GM12878 (cell line): ENCODE measurements around the gene TTYH1. TPM values are rescaled to one million over a fixed set of nuclear protein-coding genes. Genes with fewer than 3 reads are reported as not detected.

Source experiments
- ATAC-seq: fragments of 200-7000 bp; cut with Tn5 transposase; 3 replicates; pipeline ENCODE4 v1.9.1; 2020; ENCODE audit warnings: mild to moderate bottlenecking, moderate library complexity
- BruUV-seq: library from RNA; stranded (reverse); fragments of 400-500 nt; replicated peaks from 2 replicates; lab custom pipeline; 2021; lab: Mats Ljungman, UMichigan
- CTCF ChIA-PET: fragments of 300-600 bp; sonication (Branson Sonifier 250); formaldehyde crosslinking; extraction: SDS; loops from one replicate; lab custom pipeline; 2021; ENCODE audit warnings: inconsistent platforms; lab: Yijun Ruan, JAX
- POLR2A ChIA-PET: fragments of 350-600 bp; formaldehyde crosslinking; extraction: SDS; loops from one replicate; lab custom pipeline; 2021; ENCODE audit warnings: inconsistent platforms; lab: Charles Lee
- RAD21 ChIA-PET: fragments of 300-600 bp; sonication (Branson Sonifier 250); formaldehyde crosslinking; loops from one replicate; lab custom pipeline; 2023; ENCODE audit warnings: antibody characterized with exemption; ENCODE audit not compliant: unreplicated experiment; lab: Charles Lee
- SMC1A ChIA-PET: fragments of 300-600 bp; sonication (Branson Sonifier 250); formaldehyde crosslinking; loops from one replicate; lab custom pipeline; 2023; ENCODE audit not compliant: unreplicated experiment, uncharacterized antibody; lab: Charles Lee
- DNase-seq: peaks from one replicate; pipeline ENCODE4 v3.0.0-alpha.2; 2011; ENCODE audit warnings: low read depth, low spot score
- FAIRE-seq: peaks from 3 replicates; lab custom pipeline; 2011; peaks lifted over from hg19 to GRCh38; lab: Jason Lieb, UNC
- H2AFZ ChIP-seq: 2 replicates; pipeline ENCODE4 v1.6.0; 2011; ENCODE audit warnings: low read depth, low read length, control low read depth; ENCODE audit not compliant: control insufficient read depth
- H3K27ac ChIP-seq: 2 replicates; pipeline ENCODE4 v1.5.1; 2011; ENCODE audit warnings: control low read depth; ENCODE audit not compliant: control insufficient read depth, insufficient read depth
- H3K27me3 ChIP-seq, 2 experiments: replicated peaks in 1 of 2; 2 replicates each; pipeline versions ENCODE4 v1.6.0 to v1.6.1; 2011; ENCODE audit warnings: low read length in 1 of 2; ENCODE audit not compliant: control insufficient read depth in 2 of 2, insufficient read depth in 2 of 2
- H3K36me3 ChIP-seq, 2 experiments: 2 replicates each; pipeline ENCODE4 v1.5.1; 2011; ENCODE audit warnings: low read length in 1 of 2; ENCODE audit not compliant: control insufficient read depth in 2 of 2, insufficient read depth in 2 of 2
- H3K4me1 ChIP-seq: 2 replicates; pipeline ENCODE4 v1.6.1; 2011; ENCODE audit warnings: mild to moderate bottlenecking, low read length, moderate library complexity, mixed read lengths; ENCODE audit not compliant: control insufficient read depth, insufficient read depth
- H3K4me2 ChIP-seq: 2 replicates; pipeline ENCODE4 v1.6.0; 2011; ENCODE audit warnings: control low read depth; ENCODE audit not compliant: control insufficient read depth, insufficient read depth
- H3K4me3 ChIP-seq: fragments of 200-600 bp; sonication (generic); 2 replicates; pipeline ENCODE4 v1.5.1; 2016
- H3K79me2 ChIP-seq: 2 replicates; pipeline ENCODE4 v1.6.0; 2011; ENCODE audit warnings: low read length; ENCODE audit not compliant: control insufficient read depth, insufficient read depth
- H3K9ac ChIP-seq: 2 replicates; pipeline ENCODE4 v1.8.0; 2011; ENCODE audit warnings: low read length, control low read depth, mixed read lengths; ENCODE audit not compliant: control insufficient read depth, insufficient read depth
- H3K9me3 ChIP-seq: replicated peaks from 3 replicates; pipeline ENCODE4 v1.5.1; 2011; ENCODE audit warnings: mild to moderate bottlenecking, low read length; ENCODE audit not compliant: control insufficient read depth, insufficient read depth
- H4K20me1 ChIP-seq: 2 replicates; pipeline ENCODE4 v1.6.0; 2011; ENCODE audit not compliant: control insufficient read depth, insufficient read depth
- BMI1 ChIP-seq: fragments of 450-650 bp; IDR thresholded peaks from 2 replicates; pipeline ENCODE4 v1.6.1; 2016; ENCODE audit warnings: mild to moderate bottlenecking, moderate library complexity, borderline replicate concordance
- CBX3 ChIP-seq: fragments of 200-600 bp; sonication (generic); IDR thresholded peaks from 2 replicates; pipeline ENCODE4 v1.6.1; 2016; ENCODE audit warnings: low read depth, borderline replicate concordance
- EZH2 ChIP-seq: IDR thresholded peaks from 2 replicates; pipeline ENCODE4 v1.6.1; 2012; ENCODE audit warnings: low read depth, mild to moderate bottlenecking, control low read depth, inconsistent platforms, low read length, borderline replicate concordance; ENCODE audit not compliant: control insufficient read depth
- HDGF ChIP-seq: fragments of 450-650 bp; IDR thresholded peaks from 2 replicates; pipeline ENCODE4 v1.6.1; 2016; ENCODE audit warnings: antibody characterized with exemption
- NFIC ChIP-seq: IDR thresholded peaks from 2 replicates; pipeline ENCODE4 v1.6.1; 2012; ENCODE audit warnings: low read depth, mild to moderate bottlenecking, inconsistent platforms, low read length, moderate library complexity
- NR2C1 ChIP-seq: fragments of 450-650 bp; IDR thresholded peaks from 2 replicates; pipeline ENCODE4 v1.6.1; 2017; ENCODE audit warnings: antibody characterized with exemption, mild to moderate bottlenecking, moderate library complexity
- POLR2AphosphoS5 ChIP-seq: IDR thresholded peaks from 2 replicates; pipeline ENCODE4 v1.6.1; 2011; ENCODE audit warnings: mild to moderate bottlenecking, low read length, inconsistent platforms
- RUNX3 ChIP-seq: IDR thresholded peaks from 2 replicates; pipeline ENCODE4 v1.6.1; 2012; ENCODE audit warnings: low read length, inconsistent platforms
- SREBF1 ChIP-seq: IDR thresholded peaks from 2 replicates; pipeline ENCODE4 v1.6.1; 2012; ENCODE audit warnings: mild to moderate bottlenecking, low read length
- TBL1XR1 ChIP-seq: IDR thresholded peaks from 2 replicates; pipeline ENCODE4 v1.6.1; 2012; ENCODE audit warnings: low read depth, low read length, improper control_type of control experiment
- ZNF24 ChIP-seq: fragments of 450-650 bp; IDR thresholded peaks from 2 replicates; pipeline ENCODE4 v1.6.1; 2017; ENCODE audit warnings: antibody characterized with exemption, mild to moderate bottlenecking
- WGBS: methylation state at CpG from one replicate; pipeline ENCODE4 v1.1.6; 2016; ENCODE audit warnings: low lambda C conversion rate; ENCODE audit not compliant: insufficient replicate concordance, insufficient coverage; ENCODE audit errors: missing lambda C conversion rate; 5-methylcytosine and 5-hydroxymethylcytosine counted together
- in situ Hi-C: fragments of 300-500 bp; cut with MboI; formaldehyde crosslinking; loops from 9 replicates; pipeline ENCODE4 v1.14.3; 2018; ENCODE audit warnings: mixed read lengths
- intact Hi-C: fragments of 100-400 bp; cut with micrococcal nuclease; formaldehyde crosslinking; loops from one replicate; pipeline ENCODE4 v1.14.2; 2022; ENCODE audit not compliant: unreplicated experiment
- polyA plus RNA-seq, 11 experiments: library from polyadenylated mRNA; depleted of rRNA in 4 of 11; unstranded in 6 of 11; stranded (reverse) in 5 of 11; fragments of >200 nt; fragmentation: Nextera tagmentation in 4 of 11; fragmentation: Illumina TruSeq in 1 of 11; extraction: Ambion mirVana in 4 of 11; extraction: Trizol in 1 of 11; gene quantifications; 1 replicate in 1 of 11; 2 replicates in 10 of 11; pipeline versions ENCODE4 v1.2.1 to v1.2.3, GENCODE V29; 2011 to 2016; ENCODE audit warnings: inconsistent platforms in 2 of 11, missing spikeins in 2 of 11, low read depth in 1 of 11
- total RNA-seq, 4 experiments: library from RNA; depleted of rRNA in 3 of 4; stranded (reverse); fragments of >200 nt in 3 of 4; fragmentation: Illumina TruSeq in 1 of 4; extraction: Trizol in 1 of 4; gene quantifications; 2 replicates each; pipeline versions ENCODE4 v1.2.1 to v1.2.3, GENCODE V29; 2013 to 2021
- TF ChIP-seq, protein P1 (sequence below): IDR thresholded peaks from 2 replicates; pipeline ENCODE4 v1.6.1; 2012; ENCODE audit warnings: mild to moderate bottlenecking, low read depth, low read length
- TF ChIP-seq, protein P2 (sequence below): fragments of 450-650 bp; conservative IDR thresholded peaks from 2 replicates; pipeline ENCODE4 v1.6.1; 2017; ENCODE audit warnings: mild to moderate bottlenecking, moderate library complexity
- TF ChIP-seq, protein P3 (sequence below): IDR thresholded peaks from 2 replicates; pipeline ENCODE4 v1.6.1; 2011; ENCODE audit warnings: borderline replicate concordance, low read depth, mild to moderate bottlenecking, moderate library complexity, mixed read lengths, low read length; ENCODE audit not compliant: insufficient read depth; ENCODE audit errors: extremely low read length

Gene TTYH1
- total and polyA plus RNA-seq, 10 of the 15 experiments (the other 5 are each of a cell fraction or from before 2014, with no cell fraction given): 0.01 to 0.36 (median 0.09) TPM; not detected in 3

DNA sequence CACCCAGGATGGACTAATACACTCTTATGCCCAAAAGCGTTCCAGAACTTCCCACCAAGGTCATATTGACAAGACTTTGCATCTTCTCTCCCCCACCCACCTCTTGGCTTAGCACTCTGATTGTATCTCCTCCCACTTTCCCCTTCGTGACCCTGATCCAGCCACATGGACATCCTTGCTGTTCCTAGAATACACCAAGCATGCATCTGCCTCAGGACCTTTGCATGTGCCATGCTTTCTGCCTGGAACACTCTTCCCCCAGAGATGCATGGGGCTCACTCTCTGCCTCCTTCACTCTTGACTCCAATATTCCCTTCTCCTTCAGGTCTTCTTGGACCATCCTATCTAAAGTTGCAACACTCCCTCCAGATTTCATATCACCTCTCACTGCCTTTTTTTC lies 34.4 kb upstream of the TTYH1 start:
- no peak for ATAC-seq
- WGBS: 13% methylated on average over 2 of the region's 2 CpGs
- H3K9me3 ChIP-seq: peaks cover 4% of the 10 kb centered on the region; the same call in 1 of the 3 replicates
- CTCF ChIA-PET: no interaction called here
- no peaks in the 10 kb centered on the region for H3K36me3 ChIP-seq
- H3K4me2 ChIP-seq: no peak overlapping the region
- no peaks in the 10 kb centered on the region for H4K20me1 ChIP-seq
- intact Hi-C loops: no loop called here
- FAIRE-seq: no peak
- BruUV-seq: no TSS peak
- no peak overlapping the region for H3K4me3 ChIP-seq
- RAD21 ChIA-PET: no interaction called here
- no peak overlapping the region for H3K9ac ChIP-seq
- TF ChIP-seq, protein P1, sequence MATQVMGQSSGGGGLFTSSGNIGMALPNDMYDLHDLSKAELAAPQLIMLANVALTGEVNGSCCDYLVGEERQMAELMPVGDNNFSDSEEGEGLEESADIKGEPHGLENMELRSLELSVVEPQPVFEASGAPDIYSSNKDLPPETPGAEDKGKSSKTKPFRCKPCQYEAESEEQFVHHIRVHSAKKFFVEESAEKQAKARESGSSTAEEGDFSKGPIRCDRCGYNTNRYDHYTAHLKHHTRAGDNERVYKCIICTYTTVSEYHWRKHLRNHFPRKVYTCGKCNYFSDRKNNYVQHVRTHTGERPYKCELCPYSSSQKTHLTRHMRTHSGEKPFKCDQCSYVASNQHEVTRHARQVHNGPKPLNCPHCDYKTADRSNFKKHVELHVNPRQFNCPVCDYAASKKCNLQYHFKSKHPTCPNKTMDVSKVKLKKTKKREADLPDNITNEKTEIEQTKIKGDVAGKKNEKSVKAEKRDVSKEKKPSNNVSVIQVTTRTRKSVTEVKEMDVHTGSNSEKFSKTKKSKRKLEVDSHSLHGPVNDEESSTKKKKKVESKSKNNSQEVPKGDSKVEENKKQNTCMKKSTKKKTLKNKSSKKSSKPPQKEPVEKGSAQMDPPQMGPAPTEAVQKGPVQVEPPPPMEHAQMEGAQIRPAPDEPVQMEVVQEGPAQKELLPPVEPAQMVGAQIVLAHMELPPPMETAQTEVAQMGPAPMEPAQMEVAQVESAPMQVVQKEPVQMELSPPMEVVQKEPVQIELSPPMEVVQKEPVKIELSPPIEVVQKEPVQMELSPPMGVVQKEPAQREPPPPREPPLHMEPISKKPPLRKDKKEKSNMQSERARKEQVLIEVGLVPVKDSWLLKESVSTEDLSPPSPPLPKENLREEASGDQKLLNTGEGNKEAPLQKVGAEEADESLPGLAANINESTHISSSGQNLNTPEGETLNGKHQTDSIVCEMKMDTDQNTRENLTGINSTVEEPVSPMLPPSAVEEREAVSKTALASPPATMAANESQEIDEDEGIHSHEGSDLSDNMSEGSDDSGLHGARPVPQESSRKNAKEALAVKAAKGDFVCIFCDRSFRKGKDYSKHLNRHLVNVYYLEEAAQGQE: no peak
- no peak for TF ChIP-seq SREBF1
- TF ChIP-seq ZNF24: no peak
- no peak for TF ChIP-seq EZH2
- no peak for TF ChIP-seq RUNX3
- TF ChIP-seq, protein P2, sequence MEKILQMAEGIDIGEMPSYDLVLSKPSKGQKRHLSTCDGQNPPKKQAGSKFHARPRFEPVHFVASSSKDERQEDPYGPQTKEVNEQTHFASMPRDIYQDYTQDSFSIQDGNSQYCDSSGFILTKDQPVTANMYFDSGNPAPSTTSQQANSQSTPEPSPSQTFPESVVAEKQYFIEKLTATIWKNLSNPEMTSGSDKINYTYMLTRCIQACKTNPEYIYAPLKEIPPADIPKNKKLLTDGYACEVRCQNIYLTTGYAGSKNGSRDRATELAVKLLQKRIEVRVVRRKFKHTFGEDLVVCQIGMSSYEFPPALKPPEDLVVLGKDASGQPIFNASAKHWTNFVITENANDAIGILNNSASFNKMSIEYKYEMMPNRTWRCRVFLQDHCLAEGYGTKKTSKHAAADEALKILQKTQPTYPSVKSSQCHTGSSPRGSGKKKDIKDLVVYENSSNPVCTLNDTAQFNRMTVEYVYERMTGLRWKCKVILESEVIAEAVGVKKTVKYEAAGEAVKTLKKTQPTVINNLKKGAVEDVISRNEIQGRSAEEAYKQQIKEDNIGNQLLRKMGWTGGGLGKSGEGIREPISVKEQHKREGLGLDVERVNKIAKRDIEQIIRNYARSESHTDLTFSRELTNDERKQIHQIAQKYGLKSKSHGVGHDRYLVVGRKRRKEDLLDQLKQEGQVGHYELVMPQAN: no peak
- no peak for TF ChIP-seq POLR2AphosphoS5
- TF ChIP-seq HDGF: no peak
- no peak for TF ChIP-seq TBL1XR1
- TF ChIP-seq NFIC: no peak
- no peak for TF ChIP-seq CBX3
- TF ChIP-seq, protein P3, sequence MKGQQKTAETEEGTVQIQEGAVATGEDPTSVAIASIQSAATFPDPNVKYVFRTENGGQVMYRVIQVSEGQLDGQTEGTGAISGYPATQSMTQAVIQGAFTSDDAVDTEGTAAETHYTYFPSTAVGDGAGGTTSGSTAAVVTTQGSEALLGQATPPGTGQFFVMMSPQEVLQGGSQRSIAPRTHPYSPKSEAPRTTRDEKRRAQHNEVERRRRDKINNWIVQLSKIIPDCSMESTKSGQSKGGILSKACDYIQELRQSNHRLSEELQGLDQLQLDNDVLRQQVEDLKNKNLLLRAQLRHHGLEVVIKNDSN: no peak
- TF ChIP-seq BMI1: no peak
- TF ChIP-seq NR2C1: no peak
- TF ChIP-seq, all 136 proteins: peak for 0
- ChIA-PET POLR2A (interaction anchor here (0.6 to 1.6 kb wide), 4 partner anchors 8 to 68 kb away, joined by 3 read pairs; partner anchors contain the start of genes LAIR1 and LENG8), SMC1A (no interaction called here)
- H2AFZ ChIP-seq: no peak overlapping the region
- no peak overlapping the region for H3K27ac ChIP-seq
- DNase-seq: no peak
- peaks cover 8% of the 10 kb centered on the region for H3K4me1 ChIP-seq
- H3K27me3 ChIP-seq: no peaks in the 10 kb centered on the region
- H3K79me2 ChIP-seq: no peaks in the 10 kb centered on the region
- in situ Hi-C loops: no loop called here
